K562 (cell line): ENCODE measurements around the gene CD44. TPM values are rescaled to one million over a fixed set of nuclear protein-coding genes. Genes with fewer than 3 reads are reported as not detected.

Experiments used
- ATAC-seq: fragments of 200-7000 bp; cut with Tn5 transposase; 3 replicates; pipeline ENCODE4 v1.9.1; 2020; ENCODE audit warnings: moderate library complexity
- BruUV-seq: library from RNA; stranded (reverse); fragments of 400-500 nt; replicated peaks from 2 replicates; lab custom pipeline; 2021; lab: Mats Ljungman, UMichigan
- CTCF ChIA-PET: fragments of 300-600 bp; formaldehyde crosslinking; extraction: SDS; loops from one replicate; lab custom pipeline; 2021; ENCODE audit warnings: low intra/inter-chr PET ratio; lab: Yijun Ruan, JAX
- POLR2A ChIA-PET: fragments of 300-600, 350-650 bp; sonication (Branson Sonifier 250); formaldehyde crosslinking; extraction: SDS; loops from one replicate; lab custom pipeline; 2021; ENCODE audit warnings: antibody characterized with exemption, inconsistent platforms; lab: Yijun Ruan, JAX
- DNase-seq, 4 experiments: peaks; one replicate each; pipeline versions ENCODE4 v3.0.0 to v3.0.0-alpha.2; 2011 to 2018; ENCODE audit warnings: low spot score in 3 of 4, mixed read lengths in 3 of 4; ENCODE audit errors: extremely low read depth in 1 of 4
- FAIRE-seq: peaks from 2 replicates; lab custom pipeline; 2011; peaks lifted over from hg19 to GRCh38; lab: Jason Lieb, UNC
- H2AFZ ChIP-seq: 2 replicates; pipeline ENCODE4 v1.6.0; 2011; ENCODE audit warnings: low read depth, low read length, control low read depth, inconsistent platforms
- H3K27ac ChIP-seq: fragments of 200-600 bp; 3 replicates; pipeline ENCODE4 v1.8.0; 2011; ENCODE audit warnings: low read depth, mild to moderate bottlenecking, control low read depth, inconsistent platforms, low read length, moderate library complexity, mixed read lengths; ENCODE audit errors: extremely low read depth
- H3K27me3 ChIP-seq, 2 experiments: fragments of 300-600 bp in 1 of 2; 2 replicates in 1 of 2; 3 replicates in 1 of 2; pipeline versions ENCODE4 v1.6.0 to v1.8.0; 2011; ENCODE audit warnings: inconsistent platforms in 2 of 2, low read length in 2 of 2, mild to moderate bottlenecking in 1 of 2, mixed read lengths in 1 of 2, moderate library complexity in 1 of 2; ENCODE audit not compliant: control insufficient read depth in 2 of 2, insufficient read depth in 2 of 2
- H3K36me3 ChIP-seq: fragments of 300-600 bp; 3 replicates; pipeline ENCODE4 v1.8.0; 2011; ENCODE audit warnings: mild to moderate bottlenecking, low read length, inconsistent platforms; ENCODE audit not compliant: control insufficient read depth, insufficient read depth
- H3K4me1 ChIP-seq, 2 experiments: fragments of 200-600 bp in 1 of 2; replicated peaks in 1 of 2; 2 replicates in 1 of 2; 3 replicates in 1 of 2; pipeline versions ENCODE4 v1.5.1 to v1.8.0; 2011; ENCODE audit warnings: inconsistent platforms in 2 of 2, low read length in 2 of 2, mild to moderate bottlenecking in 1 of 2, mixed read lengths in 1 of 2, moderate library complexity in 1 of 2; ENCODE audit not compliant: control insufficient read depth in 2 of 2, insufficient read depth in 2 of 2
- H3K4me2 ChIP-seq: 2 replicates; pipeline ENCODE4 v1.6.1; 2011; ENCODE audit warnings: low read length, control low read depth, inconsistent platforms, mixed read lengths; ENCODE audit not compliant: insufficient read depth
- H3K4me3 ChIP-seq: fragments of 200-600 bp; sonication (generic), shearing (Covaris generic); 2 replicates; pipeline ENCODE4 v1.5.1; 2016; ENCODE audit warnings: control low read depth, inconsistent platforms
- H3K79me2 ChIP-seq: fragments of 200-600 bp; 3 replicates; pipeline ENCODE4 v1.8.0; 2011; ENCODE audit warnings: low read length, inconsistent platforms; ENCODE audit not compliant: control insufficient read depth, insufficient read depth
- H3K9ac ChIP-seq, 2 experiments: 2 replicates each; pipeline versions ENCODE4 v1.6.0 to v1.6.1; 2011; ENCODE audit warnings: low read depth in 2 of 2, low read length in 2 of 2, control low read depth in 1 of 2, inconsistent platforms in 1 of 2, mild to moderate bottlenecking in 1 of 2, mixed read lengths in 1 of 2; ENCODE audit not compliant: insufficient read depth in 1 of 2
- H3K9me1 ChIP-seq: one replicate; pipeline ENCODE4 v1.6.0; 2011; ENCODE audit warnings: inconsistent platforms, mild to moderate bottlenecking, low read length, moderate library complexity; ENCODE audit not compliant: control insufficient read depth, insufficient read depth
- H3K9me3 ChIP-seq: replicated peaks from 2 replicates; pipeline ENCODE4 v1.5.1; 2011; ENCODE audit warnings: low read depth, low read length, inconsistent platforms; ENCODE audit not compliant: control insufficient read depth, insufficient read depth
- H4K20me1 ChIP-seq: replicated peaks from 2 replicates; pipeline ENCODE4 v1.6.1; 2011; ENCODE audit warnings: low read length, inconsistent platforms, mixed read lengths; ENCODE audit not compliant: control insufficient read depth, insufficient read depth
- ATF7 ChIP-seq: fragments of 450-650 bp; IDR thresholded peaks from 2 replicates; pipeline ENCODE4 v1.7.1; 2014; ENCODE audit warnings: mild to moderate bottlenecking, moderate library complexity
- BCLAF1 ChIP-seq, 2 experiments: fragments of 450-650 bp in 1 of 2; IDR thresholded peaks; 2 replicates each; pipeline ENCODE4 v1.6.1; 2011 to 2017; ENCODE audit warnings: low read depth in 2 of 2, antibody characterized with exemption in 1 of 2, borderline replicate concordance in 1 of 2, low read length in 1 of 2, mild to moderate bottlenecking in 1 of 2, mixed read lengths in 1 of 2; ENCODE audit not compliant: control insufficient read depth in 1 of 2
- CBFB ChIP-seq: sonication (generic); formaldehyde crosslinking; IDR thresholded peaks from 2 replicates; pipeline ENCODE4 v1.4.0; 2020; ENCODE audit warnings: mild to moderate bottlenecking, missing genetic modification reagents
- CBX1 ChIP-seq: sonication (generic); IDR thresholded peaks from 2 replicates; pipeline ENCODE4 v1.6.1; 2016; ENCODE audit warnings: antibody characterized with exemption, low read depth, mild to moderate bottlenecking
- CEBPZ ChIP-seq: fragments of 150-350 bp; IDR thresholded peaks from 2 replicates; pipeline ENCODE4 v1.6.1; 2014; ENCODE audit warnings: low read depth, mild to moderate bottlenecking, low read length, borderline replicate concordance
- NCOA2 ChIP-seq, 2 experiments: fragments of 450-650 bp; IDR thresholded peaks; 2 replicates each; pipeline ENCODE4 v1.6.1; 2018; ENCODE audit warnings: mild to moderate bottlenecking in 2 of 2, moderate library complexity in 1 of 2; ENCODE audit not compliant: partially characterized antibody in 2 of 2
- RFX5 ChIP-seq: IDR thresholded peaks from 2 replicates; pipeline ENCODE4 v1.6.1; 2011; ENCODE audit warnings: low read depth, mild to moderate bottlenecking, improper control_type of control experiment, low read length
- ZC3H4 ChIP-seq: sonication (generic); formaldehyde crosslinking; IDR thresholded peaks from 2 replicates; pipeline ENCODE4 v1.9.0; 2021; ENCODE audit warnings: missing genetic modification reagents, borderline replicate concordance
- ZNF655 ChIP-seq: fragments of 250-450 bp; sonication (Bioruptor Pico); IDR thresholded peaks from 2 replicates; pipeline ENCODE4 v1.5.0; 2021
- ZNF717 ChIP-seq: fragments of 250-450 bp; sonication (Bioruptor Pico); IDR thresholded peaks from 2 replicates; pipeline ENCODE4 v1.5.0; 2021
- WGBS: fragments of 100-300 bp; shearing (Covaris generic); methylation state at CpG from one replicate; pipeline ENCODE4 v1.1.6; 2016; ENCODE audit warnings: low coverage, mixed read lengths; ENCODE audit not compliant: insufficient coverage; ENCODE audit errors: missing lambda C conversion rate; 5-methylcytosine and 5-hydroxymethylcytosine counted together
- in situ Hi-C: fragments of 300-500 bp; cut with MboI; formaldehyde crosslinking; loops from 4 replicates; pipeline ENCODE4 v1.15.0; 2018; ENCODE audit warnings: inconsistent platforms, mixed read lengths
- intact Hi-C: fragments of 100-400 bp; cut with micrococcal nuclease; formaldehyde crosslinking; loops from 2 replicates; pipeline ENCODE4 v1.14.2; 2022
- polyA plus RNA-seq, 8 experiments: library from polyadenylated mRNA; depleted of rRNA in 4 of 8; stranded (reverse) in 5 of 8; unstranded in 3 of 8; fragments of >200 nt; fragmentation: Nextera tagmentation in 2 of 8; fragmentation: Illumina TruSeq in 1 of 8; extraction: Ambion mirVana in 2 of 8; extraction: Trizol in 1 of 8; gene quantifications; 2 replicates each; pipeline versions ENCODE4 v1.2.1 to v1.2.3, GENCODE V29; 2011 to 2014; ENCODE audit warnings: inconsistent platforms in 1 of 8, missing spikeins in 1 of 8
- total RNA-seq, 7 experiments: library from RNA; depleted of rRNA in 6 of 7; stranded (reverse); fragments of >200 nt in 6 of 7; fragmentation: Illumina TruSeq in 2 of 7; extraction: Trizol in 2 of 7; gene quantifications; 2 replicates each; pipeline versions ENCODE4 v1.2.1 to v1.2.3, GENCODE V29; 2011 to 2021; ENCODE audit warnings: low replicate concordance in 1 of 7

Gene CD44
- total and polyA plus RNA-seq, 9 of the 15 experiments (the other 6 are each of a cell fraction or from before 2014, with no cell fraction given) = 1.2 to 13.9 (median 3.0) TPM

GRCh38 chr11:35183326-35183925, 44.5 kb downstream of the CD44 start:
- Histone ChIP-seq H3K36me3 (no peaks in the 10 kb centered on the region), H3K9me1 (no peaks in the 10 kb centered on the region), H2AFZ (no peak overlapping the region), H3K4me1 (no peaks in the 10 kb centered on the region), H3K9me3 (no peaks in the 10 kb centered on the region), H3K4me2 (no peak overlapping the region), H3K79me2 (no peaks in the 10 kb centered on the region), H4K20me1 (no peaks in the 10 kb centered on the region), H3K27ac (no peak overlapping the region), H3K9ac (no peak overlapping the region), H3K27me3 (no peaks in the 10 kb centered on the region), H3K4me3 (no peak overlapping the region)
- no peak for ATAC-seq
- DNase-seq = no peak
- no TSS peak for BruUV-seq
- intact Hi-C loops = no loop called here
- POLR2A ChIA-PET = interaction anchor here (0.7 kb wide), 1 partner anchor 576 kb away, joined by 3 read pairs; no protein-coding TSS in a partner anchor
- 3% methylated on average over 2 of the region's 2 CpGs for WGBS
- FAIRE-seq = no peak
- in situ Hi-C loops = no loop called here
- CTCF ChIA-PET = no interaction called here
- TF ChIP-seq ZNF655 = no peak
- TF ChIP-seq RFX5 = no peak
- no peak for TF ChIP-seq BCLAF1 (IDR thresholded peaks at IDR 0.05; ENCODE audit: borderline replicate concordance in 1 of 2, control insufficient read depth in 1 of 2, low read depth in 2 of 2, low read length in 1 of 2)
- no peak for TF ChIP-seq ZC3H4
- no peak for TF ChIP-seq ZNF717
- no peak for TF ChIP-seq NCOA2 (IDR thresholded peaks at IDR 0.05; ENCODE audit: partially characterized antibody in 2 of 2)
- no peak for TF ChIP-seq CBFB (CRISPR knock-in tag)
- no peak for TF ChIP-seq CBX1
- no peak for TF ChIP-seq ATF7
- TF ChIP-seq CEBPZ = no peak
